Keratinocyte (primary cell): Measurements from ENCODE around the gene CDC42EP3. TPM values are rescaled to one million over a fixed set of nuclear protein-coding genes. Genes with fewer than 3 reads are reported as not detected.

ENCODE experiments used
- DNase-seq: peaks from one replicate; pipeline ENCODE4 v3.0.0-alpha.2; 2011; ENCODE audit warnings: low read depth, missing footprints, low spot score
- FAIRE-seq: peaks from 2 replicates; lab custom pipeline; 2011; peaks lifted over from hg19 to GRCh38; lab: Jason Lieb, UNC
- H2AFZ ChIP-seq: 2 replicates; pipeline ENCODE4 v1.6.0; 2012; ENCODE audit warnings: low read length, control low read depth, inconsistent platforms; ENCODE audit not compliant: control insufficient read depth
- H3K27ac ChIP-seq: 2 replicates; pipeline ENCODE4 v1.5.1; 2011; ENCODE audit warnings: low read length; ENCODE audit not compliant: control insufficient read depth, insufficient read depth
- H3K27me3 ChIP-seq: 3 replicates; pipeline ENCODE4 v1.6.0; 2011; ENCODE audit warnings: low read length; ENCODE audit not compliant: control insufficient read depth, insufficient read depth; ENCODE audit errors: extremely low read depth
- H3K36me3 ChIP-seq, 2 experiments: 2 replicates in 1 of 2; 3 replicates in 1 of 2; pipeline ENCODE4 v1.5.1; 2011; ENCODE audit warnings: low read length in 2 of 2, mild to moderate bottlenecking in 1 of 2; ENCODE audit not compliant: control insufficient read depth in 2 of 2, insufficient read depth in 2 of 2; ENCODE audit errors: extremely low read depth in 1 of 2
- H3K4me1 ChIP-seq: 3 replicates; pipeline ENCODE4 v1.5.1; 2011; ENCODE audit warnings: low read length; ENCODE audit not compliant: control insufficient read depth, insufficient read depth; ENCODE audit errors: extremely low read depth
- H3K4me2 ChIP-seq: 3 replicates; pipeline ENCODE4 v1.6.0; 2011; ENCODE audit warnings: low read depth, low read length; ENCODE audit not compliant: control insufficient read depth, insufficient read depth; ENCODE audit errors: extremely low read depth
- H3K4me3 ChIP-seq, 3 experiments: fragments of 200-600 bp in 1 of 3; sonication (generic) in 1 of 3; 2 replicates in 2 of 3; 3 replicates in 1 of 3; pipeline ENCODE4 v1.5.1; 2011 to 2016; ENCODE audit warnings: low read length in 3 of 3, mild to moderate bottlenecking in 3 of 3, control low read depth in 2 of 3, inconsistent platforms in 1 of 3, low read depth in 1 of 3, mixed read lengths in 1 of 3, mixed run types in 1 of 3, moderate library complexity in 1 of 3; ENCODE audit not compliant: control insufficient read depth in 2 of 3, insufficient read depth in 2 of 3; ENCODE audit errors: extremely low read depth in 1 of 3
- H3K79me2 ChIP-seq: 2 replicates; pipeline ENCODE4 v1.6.0; 2012; ENCODE audit warnings: low read length; ENCODE audit not compliant: control insufficient read depth, insufficient read depth
- H3K9ac ChIP-seq: 3 replicates; pipeline ENCODE4 v1.6.0; 2011; ENCODE audit warnings: low read length; ENCODE audit not compliant: control insufficient read depth, insufficient read depth; ENCODE audit errors: extremely low read depth
- H3K9me1 ChIP-seq: 3 replicates; pipeline ENCODE4 v1.6.0; 2011; ENCODE audit warnings: low read length; ENCODE audit not compliant: control insufficient read depth, insufficient read depth; ENCODE audit errors: extremely low read depth
- H3K9me3 ChIP-seq: 2 replicates; pipeline ENCODE4 v1.5.1; 2012; ENCODE audit warnings: low read depth, low read length; ENCODE audit not compliant: control insufficient read depth
- H4K20me1 ChIP-seq: 3 replicates; pipeline ENCODE4 v1.6.0; 2011; ENCODE audit warnings: low read length; ENCODE audit not compliant: control insufficient read depth, insufficient read depth; ENCODE audit errors: extremely low read depth
- EZH2 ChIP-seq: IDR thresholded peaks from one replicate; pipeline ENCODE4 v1.6.1; 2012; ENCODE audit warnings: inconsistent platforms, mild to moderate bottlenecking, low read length, moderate library complexity
- dilution Hi-C: fragments of 300-500 bp; cut with MboI; formaldehyde crosslinking; loops from one replicate; pipeline ENCODE4 v1.7.0; 2020; ENCODE audit warnings: low sequenced_read_pairs; ENCODE audit not compliant: extremely low pct_ligation_motif_present
- polyA plus RNA-seq, 5 experiments: library from polyadenylated mRNA; depleted of rRNA in 3 of 5; stranded (reverse) in 3 of 5; stranded (forward) in 1 of 5; unstranded in 1 of 5; fragments of >200 nt; gene quantifications; 1 replicate in 1 of 5; 2 replicates in 3 of 5; 3 replicates in 1 of 5; pipeline versions ENCODE4 v1.2.1 to v1.2.3, GENCODE V29; 2011 to 2012; ENCODE audit warnings: missing spikeins in 2 of 5, low read depth in 1 of 5, low replicate concordance in 1 of 5
- TF ChIP-seq, protein P1 (sequence below), 3 experiments: IDR thresholded peaks in 1 of 3; conservative IDR thresholded peaks in 1 of 3; optimal IDR thresholded peaks in 1 of 3; 2 replicates in 2 of 3; 3 replicates in 1 of 3; pipeline versions ENCODE3 to v1.5.1; 2011; ENCODE audit warnings: low read length in 3 of 3, mild to moderate bottlenecking in 3 of 3, moderate library complexity in 2 of 3, control low read depth in 1 of 3, inconsistent platforms in 1 of 3; ENCODE audit not compliant: insufficient read depth in 2 of 3; ENCODE audit errors: extremely low read depth in 1 of 3

The CDC42EP3 gene
- polyA plus RNA-seq, 1 donor (not counting 4 experiments of a cell fraction or from before 2014, with no cell fraction given), result 34.6 TPM

- DNase-seq, result no peak
- Histone ChIP-seq H2AFZ (peak overlapping the region; percentile 48), H4K20me1 (no peaks in the 10 kb centered on the region), H3K79me2 (peaks cover 36% of the 10 kb centered on the region), H3K27ac (no peak overlapping the region), H3K4me2 (peak overlapping the region; percentile 47), H3K9me1 (no peaks in the 10 kb centered on the region), H3K27me3 (no peaks in the 10 kb centered on the region), H3K4me3 (peak overlapping the region in 2 of 3 experiments; percentile 68 to 70), H3K4me1 (peaks cover 41% of the 10 kb centered on the region), H3K36me3 (peaks cover 1 to 3% of the 10 kb centered on the region in 2 experiments), H3K9ac (no peak overlapping the region), H3K9me3 (no peaks in the 10 kb centered on the region)
- FAIRE-seq, result no peak
- TF ChIP-seq, protein P1, sequence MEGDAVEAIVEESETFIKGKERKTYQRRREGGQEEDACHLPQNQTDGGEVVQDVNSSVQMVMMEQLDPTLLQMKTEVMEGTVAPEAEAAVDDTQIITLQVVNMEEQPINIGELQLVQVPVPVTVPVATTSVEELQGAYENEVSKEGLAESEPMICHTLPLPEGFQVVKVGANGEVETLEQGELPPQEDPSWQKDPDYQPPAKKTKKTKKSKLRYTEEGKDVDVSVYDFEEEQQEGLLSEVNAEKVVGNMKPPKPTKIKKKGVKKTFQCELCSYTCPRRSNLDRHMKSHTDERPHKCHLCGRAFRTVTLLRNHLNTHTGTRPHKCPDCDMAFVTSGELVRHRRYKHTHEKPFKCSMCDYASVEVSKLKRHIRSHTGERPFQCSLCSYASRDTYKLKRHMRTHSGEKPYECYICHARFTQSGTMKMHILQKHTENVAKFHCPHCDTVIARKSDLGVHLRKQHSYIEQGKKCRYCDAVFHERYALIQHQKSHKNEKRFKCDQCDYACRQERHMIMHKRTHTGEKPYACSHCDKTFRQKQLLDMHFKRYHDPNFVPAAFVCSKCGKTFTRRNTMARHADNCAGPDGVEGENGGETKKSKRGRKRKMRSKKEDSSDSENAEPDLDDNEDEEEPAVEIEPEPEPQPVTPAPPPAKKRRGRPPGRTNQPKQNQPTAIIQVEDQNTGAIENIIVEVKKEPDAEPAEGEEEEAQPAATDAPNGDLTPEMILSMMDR (optimal IDR thresholded peaks at IDR 0.05 in 1 of 3, IDR thresholded peaks at IDR 0.05 in 1 of 3, conservative IDR thresholded peaks at IDR 0.05 in 1 of 3; ENCODE audit: extremely low read depth in 1 of 3, insufficient read depth in 2 of 3, low read length in 3 of 3), result no peak
- TF ChIP-seq EZH2, result no peak
- dilution Hi-C loops, result no loop called here
Observed at GRCh38 chr2:37672870-37673184, 1.4 kb upstream of the CDC42EP3 start.

DNA sequence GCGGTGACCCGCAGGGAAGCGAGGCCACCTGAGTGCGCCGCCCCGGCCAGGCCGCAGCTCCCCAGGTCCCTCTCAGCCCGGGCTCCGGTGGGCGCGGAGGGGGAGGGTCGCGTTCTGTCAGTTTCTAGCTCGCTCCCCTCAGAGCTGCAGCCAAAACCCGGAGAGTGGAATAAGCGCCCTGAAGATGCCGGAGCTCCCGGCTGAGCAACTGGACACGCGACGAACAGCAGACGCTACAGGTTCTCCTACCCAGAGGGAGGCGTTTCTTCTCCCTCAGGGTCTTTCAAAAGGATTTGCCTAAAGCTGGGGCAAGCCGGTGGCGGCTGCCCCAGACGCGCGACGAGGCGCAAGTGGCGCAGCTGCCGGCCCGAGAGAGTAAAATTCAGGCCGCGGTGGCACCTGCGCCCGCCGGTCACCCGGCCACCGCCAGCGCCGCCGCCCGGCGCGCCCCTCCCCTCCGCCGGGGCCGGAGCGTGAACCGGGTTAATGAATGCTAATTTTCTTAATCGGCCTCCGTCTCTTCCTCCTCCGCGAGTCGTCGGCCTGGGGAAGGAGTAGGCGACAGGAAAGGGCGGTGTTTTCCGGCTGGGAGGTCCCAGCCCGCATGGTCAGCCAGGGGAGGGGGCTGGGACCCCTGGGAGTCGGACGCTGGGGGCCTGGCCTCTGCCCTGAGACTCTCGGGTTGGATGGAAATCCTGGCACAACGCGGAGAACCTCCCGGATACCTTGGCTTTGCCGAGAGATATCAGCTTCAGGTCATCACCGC is 845 bp upstream of the CDC42EP3 start:
- Histone ChIP-seq H3K9me3 (no peaks in the 10 kb centered on the region), H3K4me2 (peak overlapping the region; percentile 47), H3K79me2 (peaks cover 41% of the 10 kb centered on the region), H3K36me3 (peaks cover 2 to 3% of the 10 kb centered on the region in 2 experiments), H3K9me1 (no peaks in the 10 kb centered on the region), H3K4me3 (peak overlapping the region; percentile 68 to 85 (median 70)), H3K9ac (peak overlapping the region; percentile 69), H3K27ac (peak overlapping the region; percentile 34), H3K4me1 (peaks cover 41% of the 10 kb centered on the region), H2AFZ (peak overlapping the region; percentile 78), H4K20me1 (no peaks in the 10 kb centered on the region), H3K27me3 (no peaks in the 10 kb centered on the region)
- TF ChIP-seq EZH2, result no peak
- TF ChIP-seq, protein P1 (optimal IDR thresholded peaks at IDR 0.05 in 1 of 3, IDR thresholded peaks at IDR 0.05 in 1 of 3, conservative IDR thresholded peaks at IDR 0.05 in 1 of 3; ENCODE audit: extremely low read depth in 1 of 3, insufficient read depth in 2 of 3, low read length in 3 of 3), result no peak
- FAIRE-seq, result no peak
- dilution Hi-C loops, result no loop called here
- no peak for DNase-seq
